Liver (tissue), 3 donors: ENCODE results near the gene KSR1.

Experiments
- ATF3 ChIP-seq: IDR thresholded peaks from 2 replicates; pipeline ENCODE4 v1.6.1; 2016; ENCODE audit warnings: antibody characterized with exemption
- EGR1 ChIP-seq, 2 donors: IDR thresholded peaks; 2 replicates each; pipeline ENCODE4 v1.6.1; 2016 to 2018; ENCODE audit warnings: antibody characterized with exemption in 2 of 2, low read depth in 2 of 2
- FOXA1 ChIP-seq: IDR thresholded peaks from 2 replicates; pipeline ENCODE4 v1.6.1; 2016; ENCODE audit warnings: antibody characterized with exemption
- GABPA ChIP-seq, 2 donors: IDR thresholded peaks in 1 of 2; conservative IDR thresholded peaks in 1 of 2; 2 replicates each; pipeline ENCODE4 v1.6.1; 2016; ENCODE audit warnings: antibody characterized with exemption in 2 of 2, mild to moderate bottlenecking in 1 of 2, moderate library complexity in 1 of 2
- HNF4G ChIP-seq: IDR thresholded peaks from 2 replicates; pipeline ENCODE4 v1.6.1; 2016; ENCODE audit warnings: antibody characterized with exemption
- JUND ChIP-seq, 2 donors: IDR thresholded peaks; 2 replicates each; pipeline ENCODE4 v1.6.1; 2016; ENCODE audit warnings: antibody characterized with exemption in 2 of 2
- MAX ChIP-seq: IDR thresholded peaks from 2 replicates; pipeline ENCODE4 v1.6.1; 2016; ENCODE audit warnings: antibody characterized with exemption
- RAD21 ChIP-seq, 2 donors: IDR thresholded peaks; 2 replicates each; pipeline ENCODE4 v1.6.1; 2016; ENCODE audit warnings: antibody characterized with exemption in 2 of 2, mild to moderate bottlenecking in 2 of 2
- REST ChIP-seq: IDR thresholded peaks from 2 replicates; pipeline ENCODE4 v1.6.1; 2016; ENCODE audit warnings: antibody characterized with exemption, mild to moderate bottlenecking
- RXRA ChIP-seq, 2 donors: IDR thresholded peaks; 2 replicates each; pipeline ENCODE4 v1.6.1; 2017 to 2018; ENCODE audit warnings: antibody characterized with exemption in 2 of 2, mild to moderate bottlenecking in 1 of 2
- SP1 ChIP-seq: IDR thresholded peaks from 2 replicates; pipeline ENCODE4 v1.6.1; 2018; ENCODE audit warnings: antibody characterized with exemption, mild to moderate bottlenecking
- TAF1 ChIP-seq: conservative IDR thresholded peaks from 2 replicates; pipeline ENCODE4 v1.6.1; 2016; ENCODE audit warnings: antibody characterized with exemption, mild to moderate bottlenecking
- YY1 ChIP-seq: IDR thresholded peaks from 2 replicates; pipeline ENCODE4 v1.6.1; 2016; ENCODE audit warnings: antibody characterized with exemption, mild to moderate bottlenecking
- TF ChIP-seq, protein P1 (sequence below): fragments of 150-350 bp; IDR thresholded peaks from 2 replicates; pipeline ENCODE4 v1.5.1; 2017; ENCODE audit warnings: improper control_type of control experiment, low read depth, low read length; ENCODE audit not compliant: missing input control
- donor health status: healthy.
- donor health status: healthy.

- no peak for TF ChIP-seq ATF3
- TF ChIP-seq, protein P1, sequence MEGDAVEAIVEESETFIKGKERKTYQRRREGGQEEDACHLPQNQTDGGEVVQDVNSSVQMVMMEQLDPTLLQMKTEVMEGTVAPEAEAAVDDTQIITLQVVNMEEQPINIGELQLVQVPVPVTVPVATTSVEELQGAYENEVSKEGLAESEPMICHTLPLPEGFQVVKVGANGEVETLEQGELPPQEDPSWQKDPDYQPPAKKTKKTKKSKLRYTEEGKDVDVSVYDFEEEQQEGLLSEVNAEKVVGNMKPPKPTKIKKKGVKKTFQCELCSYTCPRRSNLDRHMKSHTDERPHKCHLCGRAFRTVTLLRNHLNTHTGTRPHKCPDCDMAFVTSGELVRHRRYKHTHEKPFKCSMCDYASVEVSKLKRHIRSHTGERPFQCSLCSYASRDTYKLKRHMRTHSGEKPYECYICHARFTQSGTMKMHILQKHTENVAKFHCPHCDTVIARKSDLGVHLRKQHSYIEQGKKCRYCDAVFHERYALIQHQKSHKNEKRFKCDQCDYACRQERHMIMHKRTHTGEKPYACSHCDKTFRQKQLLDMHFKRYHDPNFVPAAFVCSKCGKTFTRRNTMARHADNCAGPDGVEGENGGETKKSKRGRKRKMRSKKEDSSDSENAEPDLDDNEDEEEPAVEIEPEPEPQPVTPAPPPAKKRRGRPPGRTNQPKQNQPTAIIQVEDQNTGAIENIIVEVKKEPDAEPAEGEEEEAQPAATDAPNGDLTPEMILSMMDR, result no peak
- TF ChIP-seq GABPA (IDR thresholded peaks at IDR 0.05 in 1 of 2, conservative IDR thresholded peaks at IDR 0.05 in 1 of 2), result no peak
- no peak for TF ChIP-seq REST
- no peak for TF ChIP-seq EGR1 (IDR thresholded peaks at IDR 0.05; ENCODE audit: low read depth in 2 of 2)
- TF ChIP-seq TAF1, result no peak
- TF ChIP-seq RAD21 (IDR thresholded peaks at IDR 0.05), result no peak
- no peak for TF ChIP-seq SP1
- no peak for TF ChIP-seq MAX
- TF ChIP-seq YY1, result no peak
- TF ChIP-seq JUND (IDR thresholded peaks at IDR 0.05), result no peak
- TF ChIP-seq HNF4G, result no peak
- no peak for TF ChIP-seq FOXA1
- TF ChIP-seq RXRA (IDR thresholded peaks at IDR 0.05), result no peak
Measured at GRCh38 chr17:27430383-27430840, 25.8 kb upstream of the KSR1 start.
